DMS153 treated with DMSO at 0.1 percent for 48 hours (cell line): Measurements from ENCODE around the gene WDR37.

Experiments used
- DNase-seq: peaks from one replicate; lab custom pipeline; 2025; ENCODE audit not compliant: unreplicated experiment; lab: John Stamatoyannopoulos, UW

WDR37 gene

DNA sequence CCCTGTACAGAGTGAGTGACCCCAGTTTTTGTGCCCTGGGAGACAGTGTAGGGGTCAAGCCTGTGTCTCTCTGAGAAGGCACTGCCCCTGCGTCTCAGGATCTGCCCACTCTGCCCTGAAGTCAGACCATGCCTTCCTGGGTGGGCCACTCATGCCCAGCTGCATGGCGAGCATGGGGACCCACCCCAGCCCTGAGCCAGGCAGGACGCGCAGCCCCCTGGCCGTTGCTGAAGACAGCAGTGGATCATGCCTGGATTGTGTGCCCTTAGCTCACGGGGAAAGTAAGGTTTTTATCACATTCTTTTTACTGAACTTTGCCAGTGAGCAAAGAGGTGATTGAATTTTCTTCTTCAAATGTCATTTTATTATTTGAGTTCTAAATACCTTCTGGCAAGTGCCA, 66.2 kb downstream of the WDR37 start:
- no peak for DNase-seq

DNA sequence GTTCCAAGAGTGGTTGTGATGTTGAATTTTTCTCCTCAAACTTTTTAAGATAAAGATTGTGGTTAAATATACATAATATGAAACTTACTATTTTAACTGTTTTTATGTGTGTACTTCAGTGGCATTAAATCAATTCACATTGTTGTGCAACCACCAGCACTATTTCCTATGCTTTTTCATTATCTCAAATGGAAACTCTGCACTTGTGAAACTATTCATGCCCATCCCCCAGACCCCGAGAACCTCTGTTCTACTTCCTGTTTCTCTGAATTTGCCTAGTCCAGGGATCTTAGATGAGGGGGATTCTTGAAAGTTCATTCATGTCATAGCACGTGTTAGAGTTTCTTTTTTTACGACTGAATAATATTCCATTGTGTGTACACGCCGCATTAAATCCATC, 67.0 kb downstream of the WDR37 start:
- DNase-seq, result no peak

GRCh38 chr10:1123972-1124371, 67.8 kb downstream of the WDR37 start:
- no peak for DNase-seq

GRCh38 chr10:1124796-1125195, 68.6 kb downstream of the WDR37 start:
- no peak for DNase-seq

DNA sequence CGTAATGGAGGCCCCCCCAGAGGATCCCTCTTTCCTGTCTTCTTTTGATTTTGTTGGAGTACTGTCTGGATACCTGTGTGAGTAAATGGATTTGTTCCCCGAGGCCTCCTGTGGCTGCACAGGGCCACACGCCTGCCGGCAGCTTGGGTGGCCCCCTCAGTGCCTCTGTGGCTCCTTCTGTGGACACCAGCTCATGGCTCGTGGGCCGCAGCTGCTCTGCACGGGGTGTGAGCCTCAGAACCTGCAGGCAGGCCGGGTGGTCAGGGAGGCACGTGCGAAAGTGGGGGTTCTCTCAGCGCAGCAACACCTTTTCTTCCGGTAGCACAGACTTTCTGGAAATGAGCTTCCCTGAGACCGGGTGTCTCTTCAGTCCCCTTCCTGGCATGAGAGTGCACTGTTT, 70.3 kb downstream of the WDR37 start:
- DNase-seq, result no peak

- DNase-seq, result no peak
These were observed 71.4 kb downstream of the WDR37 start for GRCh38 chr10:1127629-1128028.

DNA sequence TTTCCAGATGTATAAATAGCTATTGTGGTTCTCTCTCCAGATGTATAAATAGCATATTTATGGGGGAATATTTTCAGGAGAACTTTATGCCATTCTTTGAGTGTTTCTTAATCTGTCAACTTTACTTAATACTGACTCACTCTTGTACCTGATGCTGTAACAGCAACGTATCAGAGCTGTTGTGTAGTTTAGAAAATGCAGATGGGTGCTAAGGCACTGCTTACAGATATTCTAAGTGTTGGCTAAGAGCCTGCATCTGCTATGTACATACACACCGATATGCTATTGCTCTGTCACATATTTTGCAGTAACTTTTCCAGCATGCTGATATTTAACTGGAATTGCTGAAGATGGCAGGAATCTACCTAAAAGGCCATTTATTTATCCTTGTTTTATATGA, 71.9 kb downstream of the WDR37 start:
- no peak for DNase-seq

DNA sequence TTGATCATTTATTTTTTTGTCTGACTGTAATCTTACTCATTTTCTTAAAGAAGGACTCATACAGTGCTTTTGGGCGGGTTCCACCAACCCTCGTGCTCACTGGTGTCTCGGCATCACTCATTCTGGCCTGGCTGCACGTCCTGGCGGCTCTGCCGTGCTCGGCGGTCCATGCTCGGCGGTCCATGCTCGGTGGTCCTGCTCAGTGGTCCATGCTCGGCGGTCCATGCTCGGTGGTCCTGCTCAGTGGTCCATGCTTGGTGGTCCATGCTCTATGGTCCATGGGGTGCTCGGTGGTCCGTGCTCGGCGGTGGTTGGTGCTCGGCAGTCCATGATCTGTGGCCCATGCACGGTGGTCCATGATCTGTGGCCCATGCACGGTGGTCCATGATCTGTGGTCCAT, 72.5 kb downstream of the WDR37 start:
- no peak for DNase-seq

GRCh38 chr10:1130226-1130625, 74.0 kb downstream of the WDR37 start:
- DNase-seq, result no peak

- DNase-seq, result no peak
These were observed 75.0 kb downstream of the WDR37 start for GRCh38 chr10:1130995-1131790.

DNA sequence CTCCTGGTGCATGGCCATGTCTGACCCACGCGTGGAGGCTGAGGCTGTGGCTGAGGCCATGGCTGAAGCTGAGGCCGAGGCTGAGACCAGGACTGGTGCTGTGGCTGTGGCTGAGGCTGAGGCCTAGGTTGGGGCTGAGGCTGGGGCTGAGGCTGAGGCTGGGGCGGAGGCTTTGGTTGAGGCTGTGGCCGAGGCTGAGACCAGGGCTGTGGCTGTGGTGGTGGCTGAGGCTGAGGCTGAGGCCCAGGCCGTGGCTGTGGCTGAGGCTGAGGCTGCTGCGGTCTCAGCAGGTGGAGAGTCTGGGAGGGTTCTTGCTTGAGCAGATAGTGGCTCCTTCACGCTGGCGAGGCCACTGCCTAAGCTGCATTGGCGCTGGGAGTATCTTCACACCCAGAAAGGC, 76.4 kb downstream of the WDR37 start:
- no peak for DNase-seq

DNA sequence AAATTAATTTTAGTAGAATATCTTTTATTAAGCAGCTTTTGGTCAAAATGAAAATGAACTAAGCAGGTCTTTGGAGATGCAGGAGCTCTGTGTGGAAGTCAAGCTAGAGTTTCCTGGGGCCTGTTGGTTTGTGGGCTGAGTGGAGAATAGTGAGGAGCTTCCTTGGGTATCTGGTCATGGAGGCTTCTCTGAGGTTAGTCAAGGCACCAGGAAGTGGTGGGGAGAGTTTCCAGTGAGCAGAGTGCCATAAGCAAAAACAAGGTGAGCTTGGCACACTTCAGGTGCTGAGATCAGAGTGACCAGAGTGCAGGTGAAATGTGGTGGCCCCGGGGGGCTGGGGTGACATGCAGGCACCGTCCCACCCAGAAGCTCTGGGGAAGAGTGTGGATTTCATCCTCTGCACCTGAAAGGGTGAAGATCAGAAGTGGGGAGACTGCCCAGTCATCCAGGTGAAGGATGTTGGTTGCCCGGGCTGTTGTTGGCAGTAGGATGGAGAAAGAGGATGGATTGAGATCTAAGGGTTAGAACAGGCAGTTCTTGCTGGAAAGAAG, 77.4 kb downstream of the WDR37 start:
- no peak for DNase-seq

DNA sequence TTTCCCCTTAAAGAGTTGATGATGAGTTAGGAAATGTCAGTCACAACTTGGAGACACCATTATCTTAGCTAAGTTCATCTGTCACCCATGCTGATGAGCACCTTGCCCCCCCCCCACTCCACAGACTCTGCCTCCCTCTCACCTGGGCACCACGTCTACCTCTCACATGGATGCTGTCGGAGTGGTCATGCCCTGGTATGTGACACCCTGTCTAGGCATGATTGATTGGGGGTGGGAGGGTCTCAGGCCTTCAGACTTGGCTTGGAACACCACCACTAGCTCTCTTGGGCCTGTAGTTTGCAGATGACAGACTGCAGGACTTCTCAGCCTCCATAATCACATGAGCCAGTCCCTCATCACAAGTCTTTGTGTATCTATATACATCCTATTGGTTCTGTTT, 78.0 kb downstream of the WDR37 start:
- no peak for DNase-seq

- DNase-seq, result no peak
These were observed 80.1 kb downstream of the WDR37 start for GRCh38 chr10:1136268-1136667.

GRCh38 chr10:1137499-1138163, 81.4 kb downstream of the WDR37 start:
- DNase-seq, result no peak

- no peak for DNase-seq
These were observed 82.3 kb downstream of the WDR37 start for GRCh38 chr10:1138529-1138928.

DNA sequence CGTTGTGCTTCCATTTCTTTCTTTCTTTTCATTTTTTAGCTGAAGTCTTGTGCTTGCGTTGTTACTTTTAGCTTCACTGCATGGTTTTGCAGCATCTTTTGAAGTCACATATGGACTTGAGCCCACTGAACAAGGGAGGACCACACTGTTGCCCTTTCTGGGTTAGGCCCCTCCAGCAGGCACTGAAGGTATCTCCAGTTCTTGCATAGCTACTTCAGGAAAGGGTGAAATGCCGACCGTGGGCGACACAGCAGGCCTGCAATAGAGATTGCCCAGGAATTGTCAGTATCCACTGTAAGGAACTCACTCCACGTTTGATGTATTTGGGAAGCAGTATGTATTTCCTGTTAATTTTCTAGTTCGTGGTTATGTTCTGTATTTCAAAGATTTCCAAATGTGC, 85.1 kb downstream of the WDR37 start:
- no peak for DNase-seq

DNA sequence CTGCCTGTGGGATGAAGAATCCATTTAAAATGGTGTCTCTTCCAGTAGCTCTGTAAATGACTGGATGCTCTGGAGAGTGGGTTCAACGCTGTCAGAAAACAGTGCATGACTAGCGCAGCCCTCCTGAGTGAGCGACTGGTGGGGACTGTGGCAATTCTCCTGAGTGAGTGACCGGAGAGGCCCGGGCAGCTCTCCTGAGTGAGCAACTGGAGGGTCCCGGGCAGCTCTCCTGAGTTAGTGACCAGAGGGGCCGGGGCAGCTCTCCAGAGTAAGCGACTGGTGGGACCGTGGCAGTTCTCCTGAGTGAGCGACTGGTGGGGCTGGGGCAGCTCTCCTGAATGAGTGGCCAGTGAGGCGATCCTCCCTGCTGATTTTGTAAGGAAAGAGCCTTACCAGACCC, 85.5 kb downstream of the WDR37 start:
- no peak for DNase-seq

DNA sequence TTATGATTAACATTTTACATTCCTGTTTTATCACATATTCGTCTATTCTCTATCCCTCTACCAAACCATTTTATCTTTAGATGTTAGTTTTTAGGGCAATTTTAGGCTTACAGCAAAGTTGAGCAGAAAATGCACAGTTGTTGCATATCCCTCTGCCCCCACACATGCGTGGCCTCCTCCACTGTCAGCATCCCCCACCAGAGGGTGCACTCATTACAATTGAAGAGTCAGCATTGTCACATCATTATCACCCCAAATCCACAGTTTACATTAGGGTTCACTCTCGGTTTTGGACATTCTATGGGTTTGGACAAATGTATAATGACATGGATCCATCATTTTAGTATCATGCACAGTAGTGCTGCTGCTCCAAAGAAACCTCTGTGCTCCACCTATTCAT, 86.4 kb downstream of the WDR37 start:
- DNase-seq, result no peak

DNA sequence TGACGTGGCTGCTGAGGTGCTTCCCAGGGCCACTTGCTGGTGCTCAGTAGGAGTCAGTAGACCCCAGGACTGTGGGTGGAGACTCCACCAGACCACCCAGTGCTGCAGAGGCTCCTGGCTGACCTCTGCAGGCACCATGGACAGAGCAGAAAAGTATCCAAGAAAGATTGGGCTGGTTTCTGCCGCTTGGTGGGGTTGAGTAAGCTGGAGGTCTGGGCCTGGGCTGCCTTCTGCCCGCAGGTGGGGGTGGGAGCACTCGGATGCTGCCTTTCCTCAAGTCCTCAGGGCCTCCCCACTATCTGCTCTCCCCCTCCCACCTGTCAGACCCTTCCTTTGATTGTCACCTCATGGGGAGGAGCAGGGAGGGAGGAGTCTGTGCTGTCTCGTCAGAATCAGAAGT, 91.6 kb downstream of the WDR37 start:
- DNase-seq, result no peak

GRCh38 chr10:1148855-1149605, 92.8 kb downstream of the WDR37 start:
- DNase-seq, result no peak
